GM21526 (cell line): Measurements from ENCODE around the gene STOML3.

Experiments
- ATAC-seq: cut with Tn5 transposase; IDR thresholded peaks from one replicate; pipeline ENCODE4 v1.9.1; 2021; ENCODE audit warnings: moderate library complexity; ENCODE audit not compliant: unreplicated experiment, low FRiP score

The STOML3 gene

DNA sequence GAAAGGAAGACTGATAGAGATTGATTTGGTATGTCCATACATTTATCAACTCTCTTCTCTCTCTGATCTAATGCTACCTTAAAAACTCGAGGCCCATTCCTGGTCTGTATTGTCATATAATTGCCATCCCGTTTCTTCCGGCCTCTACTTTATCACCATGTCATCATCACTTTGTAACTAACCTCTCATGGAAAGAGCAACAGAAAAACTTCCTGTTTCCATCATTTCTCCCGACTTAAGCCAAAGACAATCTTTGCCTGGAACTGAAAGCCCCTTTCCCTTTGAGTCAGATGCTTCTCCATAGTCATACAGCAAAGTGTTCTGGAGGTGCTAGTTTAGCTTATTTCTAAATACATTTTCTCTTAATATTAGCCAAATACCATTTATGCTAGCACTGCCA, 2.8 kb upstream of the STOML3 start:
- no peak for ATAC-seq

DNA sequence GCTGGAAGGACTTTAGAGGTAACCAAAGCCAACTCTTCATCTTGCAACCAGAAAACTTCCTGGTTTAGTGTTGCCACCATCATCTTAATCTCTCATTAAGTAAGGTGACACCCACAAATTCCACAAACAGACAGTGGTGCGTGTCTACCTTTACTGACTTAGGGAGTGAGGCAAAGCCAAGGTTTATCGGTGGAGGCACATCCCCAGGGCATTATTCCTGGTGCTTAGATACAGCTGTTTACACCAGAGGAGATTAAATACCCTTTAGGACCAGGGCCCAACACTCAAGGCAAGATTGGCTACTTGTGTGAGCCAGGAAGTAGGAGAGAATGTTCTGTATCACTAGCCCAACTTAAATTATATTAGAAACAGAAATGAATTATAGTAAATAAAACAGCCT, 9.5 kb downstream of the STOML3 start:
- ATAC-seq: no peak

DNA sequence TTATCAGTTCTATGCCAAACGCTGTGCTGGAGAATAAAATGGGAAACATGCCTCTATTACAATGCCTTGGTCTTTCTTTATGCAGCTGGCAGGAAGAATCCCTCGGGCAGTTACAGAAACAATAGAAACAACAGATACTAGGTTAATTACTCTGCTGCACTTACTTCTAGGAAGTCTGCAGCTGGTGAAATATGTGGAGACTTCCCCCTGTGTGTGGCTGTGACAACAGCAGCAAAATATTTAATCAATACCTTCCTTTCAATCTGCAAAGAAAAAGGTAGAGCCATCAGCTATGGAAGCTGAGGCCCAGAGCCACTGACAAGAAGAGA, 9.9 kb downstream of the STOML3 start:
- ATAC-seq: no peak

DNA sequence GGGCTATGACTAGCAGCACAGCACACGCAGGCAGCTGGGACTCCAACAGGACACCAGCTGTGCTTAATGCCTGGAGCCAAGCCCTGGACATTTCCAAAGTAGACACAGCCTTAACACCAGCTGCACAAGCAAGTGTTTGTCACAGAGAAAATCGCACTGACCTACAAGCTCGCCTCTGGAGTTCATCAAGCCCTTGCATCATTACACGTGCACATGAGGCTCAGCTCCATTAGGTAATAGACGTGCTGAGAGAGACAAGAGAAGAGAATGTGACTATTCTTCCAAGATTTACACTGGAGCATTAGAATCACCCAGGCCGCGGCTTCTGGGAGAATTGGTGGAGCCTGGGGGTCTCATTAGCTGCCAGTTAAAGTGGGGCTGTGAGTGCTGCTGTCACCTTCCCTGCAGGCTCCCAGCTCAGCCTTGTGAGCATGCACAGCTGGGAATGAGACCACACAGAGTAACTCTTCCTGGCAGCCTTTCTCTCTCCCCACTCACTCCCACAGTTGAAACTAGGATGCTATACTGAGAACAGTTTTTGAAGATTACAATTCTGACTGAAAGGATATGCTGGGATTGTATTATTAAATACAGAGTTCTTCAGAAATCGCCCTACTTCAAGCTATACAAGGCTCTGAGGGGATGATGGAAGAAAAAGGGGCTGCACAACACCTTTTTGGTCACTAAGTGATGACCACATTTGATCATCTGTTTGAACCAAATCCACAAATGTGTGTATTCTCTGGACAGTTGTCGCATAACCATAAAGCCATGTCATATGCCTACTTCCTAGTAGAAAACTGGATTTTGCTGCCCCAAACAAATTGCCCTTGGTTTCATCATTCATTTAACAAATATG, 10.5 kb downstream of the STOML3 start:
- no peak for ATAC-seq

DNA sequence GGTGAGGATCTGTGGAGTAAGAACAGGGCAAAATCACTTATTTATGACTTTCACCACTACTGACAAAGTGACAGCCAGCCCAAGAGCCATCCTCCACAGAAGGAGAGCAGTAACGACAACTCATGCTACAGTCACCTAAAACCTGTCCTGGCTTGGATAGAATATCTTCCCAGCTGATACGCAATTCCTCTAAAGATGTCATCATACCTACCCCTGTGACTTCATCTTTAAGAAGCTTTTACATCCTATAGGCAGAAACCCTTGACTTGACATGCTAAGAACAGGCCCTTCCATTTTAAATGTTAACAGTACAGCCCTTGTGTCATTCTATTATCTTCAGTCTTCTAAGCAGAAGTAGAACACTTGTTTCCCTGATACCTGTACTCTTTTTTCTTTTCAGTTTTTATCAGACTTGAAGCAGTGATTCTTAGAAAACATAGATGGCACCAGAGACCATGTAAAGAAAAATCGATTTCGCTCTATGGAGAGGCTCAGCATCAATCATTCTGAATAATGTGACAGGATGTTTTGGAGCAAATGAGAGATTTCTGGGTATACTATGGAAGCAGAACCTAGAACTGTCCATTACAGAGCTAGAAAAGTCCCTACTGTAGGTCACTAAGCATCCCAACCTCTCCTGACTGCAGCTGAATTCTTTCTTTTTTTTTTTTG, 20.1 kb downstream of the STOML3 start:
- no peak for ATAC-seq

DNA sequence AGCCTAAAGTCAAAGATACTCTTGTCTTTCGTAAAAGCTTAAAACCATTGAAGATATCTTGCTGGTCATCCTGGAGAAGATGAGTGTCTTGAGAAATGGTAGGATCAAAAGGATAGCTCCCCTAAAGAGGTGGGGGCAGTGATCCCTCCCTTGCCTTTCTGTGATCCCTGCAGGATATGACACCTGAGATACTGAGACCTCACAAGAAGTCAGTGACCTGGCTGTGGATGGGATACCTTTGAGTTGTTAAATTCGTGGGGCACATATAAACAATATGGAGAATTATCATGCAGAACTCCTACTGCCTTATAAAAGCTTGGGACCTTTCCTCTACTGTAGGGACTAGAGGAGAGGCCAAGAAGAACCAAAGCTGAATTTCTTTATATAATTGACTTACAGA, 21.4 kb downstream of the STOML3 start:
- ATAC-seq: no peak

DNA sequence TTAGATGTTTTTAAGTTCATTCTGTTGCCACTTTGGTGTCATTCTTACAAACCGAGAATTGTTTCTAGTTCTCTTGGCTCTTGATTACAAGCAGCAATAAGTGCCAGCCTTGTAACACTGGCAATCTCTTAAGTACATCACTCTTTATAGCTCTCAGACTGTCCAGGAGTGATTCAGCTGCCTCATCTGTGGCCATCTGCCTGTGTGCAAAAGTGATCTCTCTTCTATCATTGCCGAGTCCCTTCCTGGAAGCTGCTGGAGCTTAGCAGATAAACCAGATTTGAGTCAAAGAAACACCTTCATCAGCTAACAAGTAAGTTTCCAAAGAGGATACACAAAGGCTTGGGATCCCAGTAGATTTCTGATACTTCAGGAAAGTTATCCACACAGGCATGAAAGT, 23.2 kb downstream of the STOML3 start:
- no peak for ATAC-seq

DNA sequence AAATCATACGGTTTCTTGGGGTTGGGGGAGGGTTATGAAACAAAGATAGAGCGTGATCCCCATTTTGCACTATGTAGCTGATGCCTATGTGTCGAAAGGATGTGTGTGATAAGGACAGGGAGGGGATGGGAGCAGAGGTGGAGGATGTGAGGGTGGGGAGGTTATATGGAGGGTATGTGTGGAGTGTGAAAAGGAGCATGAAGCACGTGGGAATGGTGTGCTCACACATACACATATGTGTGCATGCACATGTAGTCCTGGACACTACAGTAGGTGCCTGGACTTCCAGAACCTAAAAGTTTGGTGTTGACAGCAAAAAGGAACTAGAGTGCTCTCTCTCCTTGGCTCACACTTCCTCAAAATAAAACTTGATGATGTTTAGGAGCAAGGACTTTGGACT, 25.4 kb downstream of the STOML3 start:
- ATAC-seq: no peak

DNA sequence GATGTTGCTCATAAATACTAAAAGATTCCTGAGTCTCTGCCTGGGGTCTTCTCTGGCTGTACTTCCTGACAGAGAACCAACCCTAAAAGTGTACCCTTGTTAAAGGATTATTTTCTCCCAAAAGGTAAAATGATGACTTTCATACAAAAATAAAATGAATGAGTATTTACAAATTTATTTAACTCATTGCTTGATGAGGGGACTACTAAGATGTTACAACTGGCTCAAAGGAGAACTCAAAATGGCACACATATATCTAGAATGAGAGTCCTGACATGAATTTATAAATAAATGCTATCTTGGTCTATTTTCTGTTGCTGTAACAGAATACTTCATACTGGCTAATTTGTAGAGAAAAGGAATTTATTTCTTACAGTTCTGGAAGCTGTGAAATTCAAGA, 30.5 kb downstream of the STOML3 start:
- no peak for ATAC-seq

DNA sequence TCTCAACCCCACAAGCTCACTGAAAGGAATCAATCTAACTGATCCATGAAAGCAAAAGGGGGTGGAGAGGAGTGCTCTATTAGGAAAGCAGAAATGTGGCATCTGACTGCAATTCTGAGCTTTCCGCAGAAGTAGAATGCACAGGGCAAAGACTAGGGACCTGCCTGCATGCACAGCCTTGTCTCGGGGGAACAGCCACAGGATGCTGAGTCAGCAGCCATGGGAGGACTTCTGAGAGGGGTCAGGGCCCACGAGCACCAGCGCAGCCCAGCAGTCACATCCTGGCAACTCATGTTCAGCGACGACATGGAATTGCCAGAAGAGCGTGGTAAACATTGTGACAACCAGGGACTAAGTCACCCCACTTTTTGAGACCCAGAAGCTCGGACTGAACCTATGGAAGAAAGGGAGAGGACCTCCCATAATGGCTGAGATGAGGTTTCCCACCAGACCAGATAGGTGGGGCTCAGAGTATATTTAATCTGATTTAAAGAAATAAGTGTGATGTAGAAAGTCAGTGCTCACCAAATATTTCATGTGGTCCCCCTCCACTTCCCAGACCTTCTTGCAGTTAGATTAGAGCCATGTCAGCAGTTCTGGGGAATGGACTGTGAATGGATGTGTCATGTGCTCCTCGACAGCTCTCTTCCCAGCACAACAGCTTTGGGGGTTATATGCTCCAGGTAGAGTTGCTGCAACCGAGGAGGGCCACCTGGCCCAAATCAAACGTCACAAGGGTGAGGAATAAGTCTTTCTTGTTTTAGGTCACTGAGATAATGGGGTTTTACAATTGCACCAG, 32.6 kb downstream of the STOML3 start:
- ATAC-seq: no peak

DNA sequence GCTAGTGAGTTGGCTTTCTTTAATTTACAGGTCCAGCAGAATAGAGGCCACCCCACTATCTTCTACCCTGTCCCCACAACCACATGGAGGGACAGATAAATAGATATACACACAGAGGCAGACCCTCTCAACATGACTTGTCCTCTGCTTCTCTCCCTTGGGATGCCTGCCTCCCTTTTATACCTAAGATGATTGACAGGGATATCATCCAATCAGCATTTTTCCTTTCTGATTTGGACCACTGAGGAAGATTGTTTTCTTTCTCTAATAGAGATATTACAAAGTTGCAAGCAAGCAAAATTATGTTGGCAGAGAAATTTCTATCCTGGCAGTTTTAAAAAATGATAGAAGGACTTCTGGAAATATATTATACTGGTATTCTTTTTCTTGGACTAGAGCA, 35.8 kb downstream of the STOML3 start:
- ATAC-seq: no peak

DNA sequence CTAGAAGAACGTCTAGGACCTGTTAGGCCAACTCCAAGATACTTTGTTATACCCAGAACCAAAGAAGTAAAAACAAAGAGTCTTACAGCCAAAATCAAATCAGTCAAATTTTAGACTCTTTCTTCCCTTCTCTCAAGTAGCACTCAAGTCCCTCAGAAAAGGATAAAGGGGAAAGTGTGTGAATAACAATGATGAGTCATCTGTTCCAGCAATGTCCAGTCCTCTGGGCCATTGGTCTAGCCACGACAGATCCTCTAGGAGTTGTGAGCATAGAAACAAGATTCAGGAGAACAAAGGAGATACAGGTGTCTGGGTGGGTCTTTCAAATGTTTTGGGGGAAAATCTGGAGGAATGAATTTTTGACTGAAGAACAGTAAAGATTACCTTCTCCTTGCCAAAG, 36.3 kb downstream of the STOML3 start:
- ATAC-seq: no peak

DNA sequence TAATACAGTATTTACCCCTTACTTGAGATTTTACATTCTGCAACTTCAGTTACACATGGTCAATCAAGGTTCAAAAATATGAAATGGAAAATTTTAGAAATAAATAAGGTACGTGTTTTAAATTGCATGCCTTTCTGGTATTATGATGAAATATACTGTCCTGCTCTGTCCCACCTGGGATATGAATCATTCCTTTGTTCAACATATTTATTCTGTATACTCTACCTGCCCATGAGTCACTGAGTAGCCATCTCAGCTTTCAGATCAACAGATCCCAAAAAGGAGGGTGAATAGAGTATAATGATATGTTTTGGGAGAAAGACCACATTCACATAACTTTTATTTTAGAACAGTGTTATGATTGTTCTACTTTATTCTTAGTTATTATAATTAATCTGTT, 37.8 kb downstream of the STOML3 start:
- ATAC-seq: no peak

DNA sequence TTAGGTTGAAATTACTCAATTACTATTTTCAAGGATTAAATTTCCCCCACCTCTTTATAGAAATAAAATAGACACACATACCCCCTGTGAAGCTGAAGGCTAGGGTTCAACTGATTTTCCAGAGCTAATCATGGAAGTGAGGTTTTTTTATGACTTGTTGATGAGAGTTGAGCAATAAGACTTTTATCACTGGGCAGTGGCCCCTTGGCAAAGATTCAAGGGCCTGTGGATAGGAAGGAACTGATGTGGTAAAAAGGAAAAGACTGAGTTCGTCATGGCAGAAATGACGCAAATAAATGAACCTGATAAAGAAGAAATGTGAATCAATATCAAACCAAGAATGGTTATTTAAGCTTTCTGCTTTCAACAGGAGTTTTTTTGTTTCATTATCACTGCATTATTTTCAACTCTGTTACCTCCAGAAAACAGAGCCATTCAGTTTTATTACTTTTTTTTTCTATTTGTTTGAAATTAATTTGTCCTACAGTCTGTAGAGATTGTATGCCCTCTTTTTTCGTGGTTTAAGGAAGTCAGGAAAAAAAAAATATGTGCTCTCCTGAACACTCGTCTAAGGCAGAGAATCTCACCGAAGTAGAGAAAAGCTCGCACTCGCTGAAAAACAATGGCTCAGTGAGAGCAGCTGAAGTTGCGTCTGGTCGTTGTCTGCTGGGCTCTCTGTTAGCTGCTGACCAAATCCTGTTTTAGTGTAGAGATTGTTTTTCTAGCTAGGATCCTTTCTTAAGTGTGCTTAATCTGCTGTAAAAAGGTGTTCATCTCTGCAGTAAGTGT, 38.9 kb downstream of the STOML3 start:
- no peak for ATAC-seq

DNA sequence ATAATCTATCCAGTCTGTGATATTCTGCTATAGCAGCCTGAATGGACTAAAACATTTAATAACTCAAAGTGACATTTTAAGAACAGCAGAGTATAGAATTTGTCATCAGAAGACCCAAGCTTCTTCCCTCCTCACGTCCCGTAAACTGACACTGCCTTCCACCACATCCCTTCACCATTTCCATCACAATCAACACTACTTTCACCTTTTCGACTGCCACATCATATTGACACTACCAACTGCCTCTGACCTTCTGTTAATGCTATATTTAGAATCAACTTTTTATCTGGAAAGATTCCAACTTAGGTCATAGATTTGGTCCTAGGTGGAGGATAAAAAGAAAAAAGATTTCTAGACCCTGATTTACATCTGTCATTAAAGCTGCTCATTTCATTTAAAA, 39.6 kb downstream of the STOML3 start:
- no peak for ATAC-seq

DNA sequence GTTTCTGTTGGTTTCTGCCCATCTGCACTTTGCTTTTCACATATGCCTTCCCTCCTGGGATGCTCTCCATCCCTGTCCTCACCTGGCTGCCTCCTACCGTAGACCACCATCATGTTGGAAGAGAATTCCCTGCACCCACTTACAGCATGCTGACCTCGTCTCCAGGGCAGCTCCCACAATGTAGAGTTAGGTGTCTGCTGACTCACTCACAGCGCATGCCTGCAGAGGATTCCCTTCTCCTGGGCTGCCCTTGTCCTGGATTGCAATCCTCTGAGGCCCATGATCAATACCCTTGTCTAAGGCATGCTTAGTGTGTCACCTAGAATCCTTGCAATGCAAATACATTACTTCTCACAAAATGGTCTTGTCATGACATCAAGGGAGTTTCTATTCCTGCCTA, 43.6 kb downstream of the STOML3 start:
- ATAC-seq: no peak

DNA sequence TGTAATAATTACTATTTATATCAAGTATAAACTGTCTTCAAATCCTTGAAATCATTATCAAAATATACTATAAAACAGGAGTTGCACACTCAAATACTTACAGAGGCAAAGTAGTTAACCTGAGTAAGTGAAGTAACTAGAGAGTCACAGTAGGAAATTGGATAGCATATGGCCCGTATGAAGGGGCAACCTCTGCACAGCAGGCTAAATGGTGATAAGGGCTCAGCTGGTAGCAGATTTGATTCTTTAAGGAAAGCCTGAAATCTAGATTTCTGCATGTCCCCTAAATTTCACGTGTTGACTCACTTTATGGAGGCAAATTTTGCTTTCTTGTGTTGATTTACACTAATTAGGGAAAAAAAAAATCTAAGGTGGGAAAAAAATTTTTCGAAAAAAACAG, 46.4 kb downstream of the STOML3 start:
- ATAC-seq: no peak

DNA sequence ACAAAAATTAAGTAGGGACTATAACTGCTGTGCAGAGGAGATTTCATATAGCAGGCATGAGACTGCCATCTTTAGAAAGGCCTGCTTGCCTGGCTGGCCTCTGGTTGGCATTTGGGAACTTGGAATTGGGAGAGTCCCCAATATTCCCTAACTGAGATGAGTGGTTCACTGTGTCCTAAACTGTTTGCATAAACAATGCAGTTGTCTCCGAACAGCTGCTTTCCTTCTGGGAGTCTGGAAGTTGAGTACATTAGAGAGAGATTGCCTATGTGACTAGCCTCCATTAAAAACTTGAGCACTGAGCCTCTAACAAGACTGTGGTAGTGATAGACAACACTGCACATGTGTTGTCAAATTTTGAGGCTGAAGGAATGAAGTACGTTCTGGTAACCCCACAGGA, 47.4 kb downstream of the STOML3 start:
- no peak for ATAC-seq

DNA sequence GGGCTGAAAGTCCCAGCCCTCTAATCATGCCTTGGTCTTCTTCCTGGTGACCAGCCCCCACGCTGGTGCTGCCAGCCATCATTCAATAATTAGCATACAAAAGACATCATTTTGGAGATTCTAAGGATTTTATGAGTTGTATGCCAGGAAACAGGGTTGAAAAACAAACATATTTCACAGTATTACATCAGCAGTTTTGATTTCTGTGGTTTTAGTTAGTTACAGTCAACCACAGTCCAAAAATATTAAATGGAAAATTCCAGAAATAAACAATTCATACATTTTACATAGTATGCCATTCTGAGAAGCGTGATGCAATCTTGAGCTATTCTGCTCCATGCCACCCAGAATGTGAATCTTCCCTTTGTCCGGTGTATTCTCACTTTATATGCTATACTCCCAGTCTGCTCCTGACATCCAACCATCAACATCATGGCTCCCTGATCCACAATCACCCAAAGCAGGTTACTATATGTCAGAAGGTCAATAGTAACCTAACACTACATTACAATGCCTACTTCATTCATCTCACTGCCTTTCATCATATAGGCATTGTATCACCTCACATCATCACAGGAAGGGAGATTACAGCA, 49.2 kb downstream of the STOML3 start:
- ATAC-seq: no peak

DNA sequence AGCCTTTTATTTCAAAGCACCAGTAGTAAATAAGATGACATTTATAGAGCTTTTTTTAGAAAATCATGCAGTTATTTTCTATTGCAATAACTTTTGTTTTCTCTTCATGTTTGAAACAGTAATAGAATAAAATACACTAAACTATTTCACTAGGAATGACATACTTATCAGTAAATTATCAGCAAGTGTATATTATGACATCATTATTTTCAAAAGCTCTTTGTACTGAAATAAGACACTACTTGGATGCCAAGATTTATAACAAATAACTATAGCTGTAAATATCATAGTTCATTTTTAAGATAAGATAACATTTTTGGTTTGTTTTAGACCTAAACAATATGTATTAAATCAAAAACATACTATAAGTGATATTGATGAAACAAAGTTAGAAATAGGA, 56.8 kb downstream of the STOML3 start:
- ATAC-seq: no peak
